H9 (cell line): ENCODE results near the gene CHKB. TPM values are rescaled to one million over a fixed set of nuclear protein-coding genes. Genes with fewer than 3 reads are reported as not detected.

ENCODE experiments used
- DNase-seq: peaks from one replicate; pipeline ENCODE4 v3.0.0-alpha.2; 2017
- H2AFZ ChIP-seq: one replicate; pipeline ENCODE4 v1.6.1; 2013; ENCODE audit warnings: mild to moderate bottlenecking, low read length, control low read depth, moderate library complexity
- H2AK5ac ChIP-seq: 2 replicates; pipeline ENCODE4 v1.6.1; 2013; ENCODE audit warnings: low read length, control low read depth, mixed read lengths; ENCODE audit not compliant: insufficient read length
- H2BK120ac ChIP-seq: one replicate; pipeline ENCODE4 v1.6.1; 2013; ENCODE audit warnings: low read depth, mild to moderate bottlenecking, low read length, control low read depth, inconsistent platforms; ENCODE audit not compliant: poor library complexity, severe bottlenecking
- H2BK12ac ChIP-seq: 2 replicates; pipeline ENCODE4 v1.6.1; 2013; ENCODE audit warnings: low read length, control low read depth, mixed read lengths, low read depth; ENCODE audit not compliant: insufficient read length
- H2BK15ac ChIP-seq: 2 replicates; pipeline ENCODE4 v1.6.1; 2013; ENCODE audit warnings: low read depth, low read length, control low read depth
- H2BK20ac ChIP-seq: one replicate; pipeline ENCODE4 v1.6.1; 2013; ENCODE audit warnings: low read depth, mild to moderate bottlenecking, low read length, control low read depth, inconsistent platforms; ENCODE audit not compliant: poor library complexity, severe bottlenecking
- H2BK5ac ChIP-seq: 2 replicates; pipeline ENCODE4 v1.6.1; 2013; ENCODE audit warnings: low read length, control low read depth, mixed read lengths; ENCODE audit not compliant: insufficient read length
- H3K14ac ChIP-seq: 2 replicates; pipeline ENCODE4 v1.6.1; 2013; ENCODE audit warnings: low read length, control low read depth; ENCODE audit not compliant: insufficient read depth
- H3K18ac ChIP-seq: 2 replicates; pipeline ENCODE4 v1.6.1; 2013; ENCODE audit warnings: low read depth, mild to moderate bottlenecking, mixed read lengths, low read length, control low read depth; ENCODE audit not compliant: insufficient read length
- H3K23ac ChIP-seq: 2 replicates; pipeline ENCODE4 v1.6.1; 2013; ENCODE audit warnings: low read length, control low read depth, mixed read lengths, low read depth; ENCODE audit not compliant: insufficient read length
- H3K23me2 ChIP-seq: 2 replicates; pipeline ENCODE4 v1.6.1; 2013; ENCODE audit warnings: low read depth, mild to moderate bottlenecking, mixed read lengths, low read length, control low read depth; ENCODE audit not compliant: insufficient read length, poor library complexity, severe bottlenecking
- H3K27ac ChIP-seq: 2 replicates; pipeline ENCODE4 v1.5.1; 2013; ENCODE audit warnings: low read length, control low read depth, mixed read lengths, low read depth; ENCODE audit not compliant: insufficient read length
- H3K27me3 ChIP-seq: 2 replicates; pipeline ENCODE4 v1.6.1; 2013; ENCODE audit warnings: low read length, control low read depth, inconsistent platforms; ENCODE audit not compliant: insufficient read depth
- H3K4ac ChIP-seq: 2 replicates; pipeline ENCODE4 v1.6.1; 2013; ENCODE audit warnings: low read depth, mild to moderate bottlenecking, control low read depth, inconsistent platforms, low read length, moderate library complexity
- H3K4me1 ChIP-seq: 2 replicates; pipeline ENCODE4 v1.6.1; 2013; ENCODE audit warnings: low read length, control low read depth, inconsistent platforms; ENCODE audit not compliant: insufficient read depth
- H3K4me2 ChIP-seq: 2 replicates; pipeline ENCODE4 v1.6.1; 2013; ENCODE audit warnings: low read length, control low read depth, mixed read lengths; ENCODE audit not compliant: insufficient read length, insufficient read depth
- H3K56ac ChIP-seq: 2 replicates; pipeline ENCODE4 v1.6.1; 2013; ENCODE audit warnings: low read depth, mild to moderate bottlenecking, mixed read lengths, low read length, control low read depth; ENCODE audit not compliant: insufficient read length
- H3K79me1 ChIP-seq: 2 replicates; pipeline ENCODE4 v1.6.1; 2013; ENCODE audit warnings: low read depth, mild to moderate bottlenecking, moderate library complexity, low read length, control low read depth, inconsistent platforms; ENCODE audit not compliant: insufficient read depth, poor library complexity, severe bottlenecking
- H3K79me2 ChIP-seq: 2 replicates; pipeline ENCODE4 v1.6.1; 2013; ENCODE audit warnings: low read length, control low read depth, inconsistent platforms; ENCODE audit not compliant: insufficient read depth
- H3K9ac ChIP-seq: 2 replicates; pipeline ENCODE4 v1.6.1; 2013; ENCODE audit warnings: low read length, control low read depth, mixed read lengths; ENCODE audit not compliant: insufficient read length; ENCODE audit errors: extremely low read depth
- H3K9me3 ChIP-seq: one replicate; pipeline ENCODE4 v1.6.1; 2013; ENCODE audit warnings: low read depth, low read length, inconsistent platforms; ENCODE audit not compliant: control insufficient read depth
- H3T11ph ChIP-seq: one replicate; pipeline ENCODE4 v1.6.1; 2013; ENCODE audit warnings: mild to moderate bottlenecking, low read length, control low read depth, inconsistent platforms
- H4K20me1 ChIP-seq: one replicate; pipeline ENCODE4 v1.6.1; 2013; ENCODE audit not compliant: control insufficient read depth, insufficient read length, insufficient read depth
- H4K5ac ChIP-seq: 2 replicates; pipeline ENCODE4 v1.6.1; 2013; ENCODE audit warnings: low read depth, mild to moderate bottlenecking, mixed read lengths, low read length, control low read depth; ENCODE audit not compliant: insufficient read length
- H4K8ac ChIP-seq: replicated peaks from 2 replicates; pipeline ENCODE4 v1.6.1; 2013; ENCODE audit warnings: low read length, control low read depth, mixed read lengths, low read depth; ENCODE audit not compliant: insufficient read length
- H4K91ac ChIP-seq: 2 replicates; pipeline ENCODE4 v1.6.1; 2013; ENCODE audit warnings: low read depth, mild to moderate bottlenecking, moderate library complexity, mixed read lengths, low read length, control low read depth; ENCODE audit not compliant: insufficient read length
- H3K27ac Mint-ChIP-seq, 3 experiments: 2 replicates in 2 of 3; 3 replicates in 1 of 3; pipeline ENCODE4 v1.8.0; 2020 to 2021; ENCODE audit warnings: mixed read lengths in 3 of 3, mild to moderate bottlenecking in 1 of 3, moderate library complexity in 1 of 3
- H3K27me3 Mint-ChIP-seq: 2 replicates; pipeline ENCODE4 v1.8.0; 2021; ENCODE audit warnings: low read depth, mild to moderate bottlenecking, moderate library complexity, mixed read lengths
- H3K36me3 Mint-ChIP-seq, 3 experiments: 2 replicates in 2 of 3; 3 replicates in 1 of 3; pipeline ENCODE4 v1.8.0; 2020 to 2021; ENCODE audit warnings: low read depth in 3 of 3, mixed read lengths in 3 of 3; ENCODE audit not compliant: insufficient read depth in 1 of 3
- H3K4me1 Mint-ChIP-seq, 2 experiments: 2 replicates each; pipeline ENCODE4 v1.8.0; 2020; ENCODE audit warnings: mixed read lengths in 2 of 2
- H3K4me3 Mint-ChIP-seq, 2 experiments: 2 replicates in 1 of 2; 3 replicates in 1 of 2; pipeline ENCODE4 v1.8.0; 2020 to 2021; ENCODE audit warnings: mild to moderate bottlenecking in 2 of 2, mixed read lengths in 2 of 2, moderate library complexity in 1 of 2
- H3K9me3 Mint-ChIP-seq, 2 experiments: 2 replicates in 1 of 2; 3 replicates in 1 of 2; pipeline ENCODE4 v1.8.0; 2020; ENCODE audit warnings: mild to moderate bottlenecking in 2 of 2, mixed read lengths in 2 of 2, moderate library complexity in 1 of 2
- CTCF ChIP-seq: fragments of 200-600 bp; sonication (generic); conservative IDR thresholded peaks from 3 replicates; pipeline ENCODE4 v1.8.0; 2021; ENCODE audit warnings: antibody characterized with exemption, mild to moderate bottlenecking
- WGBS: extraction: QIAGEN DNeasy Blood & Tissue Kit; methylation state at CpG from one replicate; pipeline ENCODE4 v1.1.7; 2013; ENCODE audit warnings: missing lambda C conversion rate, low lambda C conversion rate, mixed read lengths; ENCODE audit not compliant: insufficient read length; ENCODE audit errors: extremely low coverage; 5-methylcytosine and 5-hydroxymethylcytosine counted together
- total RNA-seq: library from RNA; stranded (reverse); gene quantifications from 2 replicates; pipeline ENCODE4 v1.2.1, GENCODE V29; 2021

CHKB gene
- total RNA-seq, 1 experiment from 2014 or later, result 64.9 TPM

DNA sequence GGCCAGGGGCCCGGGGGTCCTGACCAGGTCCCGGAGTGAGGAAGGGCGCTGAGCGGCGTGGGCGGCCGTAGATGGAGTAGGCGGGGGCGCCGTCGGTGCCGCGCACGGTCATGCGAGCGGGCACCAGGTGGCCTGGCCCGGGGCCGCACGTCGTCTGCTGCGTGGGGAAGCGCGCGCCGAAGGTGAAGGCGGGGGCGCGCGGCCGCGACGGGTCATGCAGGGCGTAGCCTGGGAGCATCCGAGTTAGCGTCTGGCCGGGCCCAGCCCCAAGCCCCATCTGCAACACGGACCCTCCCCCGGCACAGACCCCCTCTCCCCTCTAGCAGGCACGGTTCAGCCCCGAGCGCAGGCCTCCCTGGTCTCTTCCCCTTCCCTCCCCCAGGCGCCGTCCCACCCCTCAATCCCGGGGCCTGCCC lies 51.1 kb downstream of the CHKB start:
- H3K14ac ChIP-seq, result no peak overlapping the region
- WGBS, result no CpG with 5 or more reads among the region's 44 CpGs
- no peaks in the 10 kb centered on the region; a peak in 1 of 5 replicates for H3K9me3 Mint-ChIP-seq
- no peak overlapping the region for H4K5ac ChIP-seq
- H3K4me2 ChIP-seq, result peak overlapping the region; percentile 34
- H2BK5ac ChIP-seq, result no peak overlapping the region
- no peak for DNase-seq
- no peak overlapping the region for H3K56ac ChIP-seq
- no peaks in the 10 kb centered on the region for H3K79me2 ChIP-seq
- no peak overlapping the region for H2AFZ ChIP-seq
- H2BK12ac ChIP-seq, result no peak overlapping the region
- H4K91ac ChIP-seq, result no peak overlapping the region
- no peak overlapping the region for H3K4ac ChIP-seq
- H4K20me1 ChIP-seq, result no peaks in the 10 kb centered on the region
- H2BK15ac ChIP-seq, result no peak overlapping the region
- H2AK5ac ChIP-seq, result no peak overlapping the region
- no peak overlapping the region for H2BK20ac ChIP-seq
- peaks cover 78% of the 10 kb centered on the region for H3K27me3 Mint-ChIP-seq
- no peaks in the 10 kb centered on the region; a peak in 1 of 7 replicates for H3K36me3 Mint-ChIP-seq
- H3K4me3 Mint-ChIP-seq, result peak overlapping the region; percentile 56 to 80; a peak in 3 of 5 replicates
- H3K9ac ChIP-seq, result no peak overlapping the region
- TF ChIP-seq CTCF, result no peak
- H2BK120ac ChIP-seq, result no peak overlapping the region
- H4K8ac ChIP-seq, result no peak overlapping the region
- no peak overlapping the region for H3T11ph ChIP-seq
- no peak overlapping the region for H3K18ac ChIP-seq
- peaks cover 15 to 20% of the 10 kb centered on the region in 2 experiments for H3K4me1 Mint-ChIP-seq
- H3K79me1 ChIP-seq, result no peaks in the 10 kb centered on the region
- peaks cover 18% of the 10 kb centered on the region for H3K23me2 ChIP-seq
- H3K9me3 ChIP-seq, result no peaks in the 10 kb centered on the region
- no peaks in the 10 kb centered on the region for H3K4me1 ChIP-seq
- no peak overlapping the region for H3K27ac ChIP-seq
- H3K23ac ChIP-seq, result no peak overlapping the region
- no peak overlapping the region for H3K27ac Mint-ChIP-seq
- H3K27me3 ChIP-seq, result peaks cover 37% of the 10 kb centered on the region; the same call in 1 of the 2 replicates
